Osteocyte (in vitro differentiated cells): Measurements from ENCODE around the gene C20orf96. TPM values are rescaled to one million over a fixed set of nuclear protein-coding genes. Genes with fewer than 3 reads are reported as not detected.

ENCODE experiments used
- DNase-seq: peaks from one replicate; pipeline ENCODE4 v3.0.0; 2021; ENCODE audit warnings: mixed read lengths; ENCODE audit not compliant: unreplicated experiment; ENCODE audit errors: extremely low spot score
- H3K27ac Mint-ChIP-seq: one replicate; pipeline ENCODE4 v1.8.0; 2021; ENCODE audit warnings: mild to moderate bottlenecking, mixed read lengths; ENCODE audit not compliant: unreplicated experiment
- H3K27me3 Mint-ChIP-seq: one replicate; pipeline ENCODE4 v1.8.0; 2021; ENCODE audit warnings: mixed read lengths; ENCODE audit not compliant: unreplicated experiment
- H3K36me3 Mint-ChIP-seq: one replicate; pipeline ENCODE4 v1.8.0; 2021; ENCODE audit warnings: mixed read lengths; ENCODE audit not compliant: unreplicated experiment
- H3K4me1 Mint-ChIP-seq: one replicate; pipeline ENCODE4 v1.8.0; 2021; ENCODE audit warnings: mixed read lengths; ENCODE audit not compliant: unreplicated experiment
- H3K4me3 Mint-ChIP-seq: one replicate; pipeline ENCODE4 v1.8.0; 2021; ENCODE audit warnings: mild to moderate bottlenecking, moderate library complexity, mixed read lengths; ENCODE audit not compliant: unreplicated experiment
- H3K9me3 Mint-ChIP-seq: one replicate; pipeline ENCODE4 v1.8.0; 2021; ENCODE audit warnings: mixed read lengths; ENCODE audit not compliant: unreplicated experiment
- CTCF ChIP-seq: fragments of 200-600 bp; sonication (generic); IDR thresholded peaks from 2 replicates; pipeline ENCODE4 v1.5.0; 2021; ENCODE audit warnings: antibody characterized with exemption, mild to moderate bottlenecking, moderate library complexity
- total RNA-seq: library from RNA; stranded (reverse); gene quantifications from 2 replicates; pipeline ENCODE4 v1.2.1, GENCODE V29; 2021

C20orf96 gene
- total RNA-seq, 1 donor from 2014 or later: 19.9 TPM

GRCh38 chr20:297098-297924 is 6.8 kb upstream of the C20orf96 start, which contains the start of gene ZCCHC3:
TSS of gene ZCCHC3 (plus strand) at chr20:297570. CDS start at chr20:297587, 17 bp downstream.
- Mint-ChIP-seq H3K4me1 (peaks cover 48% of the 10 kb centered on the region), H3K27me3 (no peaks in the 10 kb centered on the region), H3K27ac (peak within 1 kb of the TSS; percentile 97), H3K36me3 (peaks cover 2% of the 10 kb centered on the region), H3K9me3 (no peaks in the 10 kb centered on the region), H3K4me3 (peak within 1 kb of the TSS; percentile 94)
- DNase-seq: peak; percentile 95
- TF ChIP-seq CTCF: peak; percentile 16

- Mint-ChIP-seq H3K9me3 (no peaks in the 10 kb centered on the region), H3K27me3 (no peaks in the 10 kb centered on the region), H3K4me1 (peaks cover 33% of the 10 kb centered on the region), H3K4me3 (peak overlapping the region; percentile 94), H3K36me3 (no peaks in the 10 kb centered on the region), H3K27ac (no peak overlapping the region)
- DNase-seq: no peak
- no peak for TF ChIP-seq CTCF
Observed at GRCh38 chr20:295804-296203, 5.3 kb upstream of the C20orf96 start.

- DNase-seq: no peak
- H3K27ac Mint-ChIP-seq: no peak overlapping the region
- no peak for TF ChIP-seq CTCF
- no peaks in the 10 kb centered on the region for H3K36me3 Mint-ChIP-seq
- no peaks in the 10 kb centered on the region for H3K9me3 Mint-ChIP-seq
- no peaks in the 10 kb centered on the region for H3K27me3 Mint-ChIP-seq
- H3K4me3 Mint-ChIP-seq: no peak overlapping the region
- H3K4me1 Mint-ChIP-seq: peaks cover 23% of the 10 kb centered on the region
Observed at GRCh38 chr20:294602-295001, 4.1 kb upstream of the C20orf96 start.

GRCh38 chr20:289693-290083 is 862 bp downstream of the C20orf96 start:
- H3K4me3 Mint-ChIP-seq: no peak overlapping the region
- H3K27me3 Mint-ChIP-seq: no peaks in the 10 kb centered on the region
- no peak for TF ChIP-seq CTCF
- H3K4me1 Mint-ChIP-seq: peaks cover 9% of the 10 kb centered on the region
- peaks cover 4% of the 10 kb centered on the region for H3K9me3 Mint-ChIP-seq
- peaks cover 3% of the 10 kb centered on the region for H3K36me3 Mint-ChIP-seq
- H3K27ac Mint-ChIP-seq: no peak overlapping the region
- no peak for DNase-seq

GRCh38 chr20:288956-289692 is 1.4 kb downstream of the C20orf96 start:
- Mint-ChIP-seq H3K27me3 (no peaks in the 10 kb centered on the region), H3K36me3 (peaks cover 3% of the 10 kb centered on the region), H3K9me3 (peaks cover 4% of the 10 kb centered on the region), H3K27ac (no peak overlapping the region), H3K4me3 (no peak overlapping the region), H3K4me1 (peaks cover 9% of the 10 kb centered on the region)
- DNase-seq: no peak
- no peak for TF ChIP-seq CTCF
